ENCODE results near the gene BEST1. TPM values are rescaled to one million over a fixed set of nuclear protein-coding genes. Genes with fewer than 3 reads are reported as not detected.

BEST1 gene
- total RNA-seq, 1 experiment from 2014 or later = 0.22 TPM

- no peaks in the 10 kb centered on the region for H3K9me2 ChIP-seq (replicated peaks; ENCODE audit: low read length)
- TF ChIP-seq EZH2phosphoT487 (IDR thresholded peaks at IDR 0.05; ENCODE audit: borderline replicate concordance, low read length) = no peak
- TF ChIP-seq EZH2 (IDR thresholded peaks at IDR 0.05; ENCODE audit: low read length, unreplicated experiment) = no peak
- TF ChIP-seq, protein P1, sequence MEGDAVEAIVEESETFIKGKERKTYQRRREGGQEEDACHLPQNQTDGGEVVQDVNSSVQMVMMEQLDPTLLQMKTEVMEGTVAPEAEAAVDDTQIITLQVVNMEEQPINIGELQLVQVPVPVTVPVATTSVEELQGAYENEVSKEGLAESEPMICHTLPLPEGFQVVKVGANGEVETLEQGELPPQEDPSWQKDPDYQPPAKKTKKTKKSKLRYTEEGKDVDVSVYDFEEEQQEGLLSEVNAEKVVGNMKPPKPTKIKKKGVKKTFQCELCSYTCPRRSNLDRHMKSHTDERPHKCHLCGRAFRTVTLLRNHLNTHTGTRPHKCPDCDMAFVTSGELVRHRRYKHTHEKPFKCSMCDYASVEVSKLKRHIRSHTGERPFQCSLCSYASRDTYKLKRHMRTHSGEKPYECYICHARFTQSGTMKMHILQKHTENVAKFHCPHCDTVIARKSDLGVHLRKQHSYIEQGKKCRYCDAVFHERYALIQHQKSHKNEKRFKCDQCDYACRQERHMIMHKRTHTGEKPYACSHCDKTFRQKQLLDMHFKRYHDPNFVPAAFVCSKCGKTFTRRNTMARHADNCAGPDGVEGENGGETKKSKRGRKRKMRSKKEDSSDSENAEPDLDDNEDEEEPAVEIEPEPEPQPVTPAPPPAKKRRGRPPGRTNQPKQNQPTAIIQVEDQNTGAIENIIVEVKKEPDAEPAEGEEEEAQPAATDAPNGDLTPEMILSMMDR (conservative IDR thresholded peaks at IDR 0.05; ENCODE audit: low read depth, low read length) = no peak
- no peak overlapping the region for H3K9ac ChIP-seq (ENCODE audit: low read length)
- CTCF ChIA-PET = interaction anchor here (0.6 kb wide), 1 partner anchor 127 kb away, joined by 3 read pairs; no protein-coding TSS in a partner anchor
- no peaks in the 10 kb centered on the region for H3K9me3 ChIP-seq (ENCODE audit: low read length)
- intact Hi-C loops (cut with micrococcal nuclease) = no loop called here
- H4K20me1 ChIP-seq (ENCODE audit: low read length) = no peaks in the 10 kb centered on the region
- no peaks in the 10 kb centered on the region for H3K36me3 ChIP-seq (ENCODE audit: low read depth, low read length)
- no peak overlapping the region for H2AFZ ChIP-seq (ENCODE audit: low read length)
- no peak for DNase-seq
- ATAC-seq = peak; percentile 34
- H3K4me1 ChIP-seq (ENCODE audit: insufficient read depth, low read length) = no peaks in the 10 kb centered on the region
- POLR2A ChIA-PET (ENCODE audit: unreplicated experiment) = interaction anchor here (0.6 kb wide), 1 partner anchor 698 kb away, joined by 4 read pairs; the partner anchor contains the start of gene B3GAT3
- no peak overlapping the region for H3K27ac ChIP-seq (ENCODE audit: low read length)
- no peaks in the 10 kb centered on the region for H3F3A ChIP-seq (ENCODE audit: low read length, unreplicated experiment)
- H3K4me2 ChIP-seq (ENCODE audit: low read length) = no peak overlapping the region
- H3K27me3 ChIP-seq (ENCODE audit: low read length) = peaks cover 3% of the 10 kb centered on the region; the same call in 1 of the 2 replicates
- no peak overlapping the region for H3K4me3 ChIP-seq (ENCODE audit: low read length)
- BruUV-seq (replicated peaks) = no TSS peak
- H3K79me2 ChIP-seq (ENCODE audit: low read length) = no peaks in the 10 kb centered on the region
These were observed 26.7 kb upstream of the BEST1 start for GRCh38 chr11:61923166-61924063.

DNA sequence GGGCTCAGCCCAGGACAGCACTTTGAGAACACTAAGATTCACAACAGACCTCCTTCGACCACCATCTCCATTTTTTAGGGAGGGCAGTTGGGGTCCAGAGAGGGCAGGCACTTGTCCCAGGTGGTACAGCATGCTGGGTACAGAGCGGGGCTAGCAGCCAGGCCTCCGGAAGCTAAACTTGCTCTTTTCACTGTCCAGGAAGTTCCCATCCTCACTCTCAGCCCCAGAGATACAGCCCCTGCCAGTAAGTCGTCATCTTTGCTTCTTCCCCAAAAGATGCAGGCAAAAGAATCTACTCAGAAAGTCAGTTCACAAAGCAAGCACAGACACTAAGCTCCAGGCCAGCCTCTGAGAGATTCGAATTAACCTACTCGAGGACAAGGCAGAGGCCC, 26.1 kb upstream of the BEST1 start:
- Histone ChIP-seq H3K4me2 (ENCODE audit: low read length) (no peak overlapping the region), H4K20me1 (ENCODE audit: low read length) (no peaks in the 10 kb centered on the region), H3K4me1 (ENCODE audit: insufficient read depth, low read length) (no peaks in the 10 kb centered on the region), H3K36me3 (ENCODE audit: low read depth, low read length) (no peaks in the 10 kb centered on the region), H3K9me3 (ENCODE audit: low read length) (no peaks in the 10 kb centered on the region), H3K27me3 (ENCODE audit: low read length) (no peaks in the 10 kb centered on the region), H3K79me2 (ENCODE audit: low read length) (no peaks in the 10 kb centered on the region), H3K4me3 (ENCODE audit: low read length) (no peak overlapping the region), H3K9me2 (replicated peaks; ENCODE audit: low read length) (no peaks in the 10 kb centered on the region), H3F3A (ENCODE audit: low read length, unreplicated experiment) (no peaks in the 10 kb centered on the region), H2AFZ (ENCODE audit: low read length) (no peak overlapping the region), H3K27ac (ENCODE audit: low read length) (no peak overlapping the region), H3K9ac (ENCODE audit: low read length) (no peak overlapping the region)
- CTCF ChIA-PET = no interaction called here
- TF ChIP-seq EZH2phosphoT487 (IDR thresholded peaks at IDR 0.05; ENCODE audit: borderline replicate concordance, low read length) (no peak), EZH2 (IDR thresholded peaks at IDR 0.05; ENCODE audit: low read length, unreplicated experiment) (no peak)
- TF ChIP-seq, protein P1 (conservative IDR thresholded peaks at IDR 0.05; ENCODE audit: low read depth, low read length) = no peak
- DNase-seq (no peak), ATAC-seq (no peak)
- POLR2A ChIA-PET (ENCODE audit: unreplicated experiment) = no interaction called here
- no TSS peak for BruUV-seq (replicated peaks)
- intact Hi-C loops (cut with micrococcal nuclease) = no loop called here

DNA sequence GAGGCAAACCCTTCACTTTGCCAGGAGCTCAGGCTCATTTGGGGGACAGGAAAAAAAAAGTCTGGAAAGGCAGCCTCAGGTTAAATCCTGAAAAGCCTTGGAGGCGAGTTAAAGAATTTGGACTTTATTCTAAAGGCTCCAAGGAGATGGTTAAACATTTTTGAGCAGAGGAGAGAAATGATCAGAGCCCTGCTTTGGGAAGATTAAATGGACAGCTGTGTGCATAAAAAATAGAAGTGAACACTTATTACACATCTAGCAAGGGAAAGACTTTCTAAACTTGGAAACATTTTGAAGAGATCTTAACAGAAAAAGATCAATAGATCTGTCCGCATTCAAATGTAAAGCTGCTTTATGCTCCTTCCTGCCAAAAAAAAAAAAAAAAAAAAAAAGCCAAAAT, 24.4 kb upstream of the BEST1 start:
- H3K27ac ChIP-seq (ENCODE audit: low read length) = no peak overlapping the region
- H3K4me2 ChIP-seq (ENCODE audit: low read length) = no peak overlapping the region
- no peaks in the 10 kb centered on the region for H3K27me3 ChIP-seq (ENCODE audit: low read length)
- H2AFZ ChIP-seq (ENCODE audit: low read length) = no peak overlapping the region
- no peaks in the 10 kb centered on the region for H4K20me1 ChIP-seq (ENCODE audit: low read length)
- POLR2A ChIA-PET (ENCODE audit: unreplicated experiment) = interaction anchor here (0.5 kb wide), 1 partner anchor 292 kb away, joined by 7 read pairs; no protein-coding TSS in a partner anchor
- H3K4me1 ChIP-seq (ENCODE audit: insufficient read depth, low read length) = no peaks in the 10 kb centered on the region
- no peaks in the 10 kb centered on the region for H3F3A ChIP-seq (ENCODE audit: low read length, unreplicated experiment)
- BruUV-seq (replicated peaks) = no TSS peak
- H3K9me3 ChIP-seq (ENCODE audit: low read length) = no peaks in the 10 kb centered on the region
- TF ChIP-seq EZH2 (IDR thresholded peaks at IDR 0.05; ENCODE audit: low read length, unreplicated experiment) (no peak), EZH2phosphoT487 (IDR thresholded peaks at IDR 0.05; ENCODE audit: borderline replicate concordance, low read length) (no peak)
- TF ChIP-seq, protein P1 (conservative IDR thresholded peaks at IDR 0.05; ENCODE audit: low read depth, low read length) = no peak
- no peaks in the 10 kb centered on the region for H3K9me2 ChIP-seq (replicated peaks; ENCODE audit: low read length)
- ATAC-seq = no peak
- no peaks in the 10 kb centered on the region for H3K79me2 ChIP-seq (ENCODE audit: low read length)
- no peaks in the 10 kb centered on the region for H3K36me3 ChIP-seq (ENCODE audit: low read depth, low read length)
- H3K4me3 ChIP-seq (ENCODE audit: low read length) = no peak overlapping the region
- H3K9ac ChIP-seq (ENCODE audit: low read length) = no peak overlapping the region
- intact Hi-C loops (cut with micrococcal nuclease) = no loop called here
- CTCF ChIA-PET = no interaction called here
- DNase-seq = no peak

Measured in PC-3 (cell line).